PFSK-1 (cell line): ENCODE measurements around the gene ITGB6.

Source experiments
- POLR2AphosphoS5 ChIP-seq: IDR thresholded peaks from 2 replicates; pipeline ENCODE4 v1.6.1; 2012; ENCODE audit warnings: low read depth, mild to moderate bottlenecking, control low read depth, low read length, moderate library complexity
- TF ChIP-seq, protein P1 (sequence below), 2 experiments: IDR thresholded peaks; 2 replicates each; pipeline versions ENCODE4 v1.6.1 to v1.8.0; 2011 to 2012; ENCODE audit warnings: low read depth in 2 of 2, low read length in 2 of 2, control low read depth in 1 of 2, inconsistent platforms in 1 of 2, mild to moderate bottlenecking in 1 of 2, moderate library complexity in 1 of 2; ENCODE audit not compliant: insufficient read depth in 1 of 2

DNA sequence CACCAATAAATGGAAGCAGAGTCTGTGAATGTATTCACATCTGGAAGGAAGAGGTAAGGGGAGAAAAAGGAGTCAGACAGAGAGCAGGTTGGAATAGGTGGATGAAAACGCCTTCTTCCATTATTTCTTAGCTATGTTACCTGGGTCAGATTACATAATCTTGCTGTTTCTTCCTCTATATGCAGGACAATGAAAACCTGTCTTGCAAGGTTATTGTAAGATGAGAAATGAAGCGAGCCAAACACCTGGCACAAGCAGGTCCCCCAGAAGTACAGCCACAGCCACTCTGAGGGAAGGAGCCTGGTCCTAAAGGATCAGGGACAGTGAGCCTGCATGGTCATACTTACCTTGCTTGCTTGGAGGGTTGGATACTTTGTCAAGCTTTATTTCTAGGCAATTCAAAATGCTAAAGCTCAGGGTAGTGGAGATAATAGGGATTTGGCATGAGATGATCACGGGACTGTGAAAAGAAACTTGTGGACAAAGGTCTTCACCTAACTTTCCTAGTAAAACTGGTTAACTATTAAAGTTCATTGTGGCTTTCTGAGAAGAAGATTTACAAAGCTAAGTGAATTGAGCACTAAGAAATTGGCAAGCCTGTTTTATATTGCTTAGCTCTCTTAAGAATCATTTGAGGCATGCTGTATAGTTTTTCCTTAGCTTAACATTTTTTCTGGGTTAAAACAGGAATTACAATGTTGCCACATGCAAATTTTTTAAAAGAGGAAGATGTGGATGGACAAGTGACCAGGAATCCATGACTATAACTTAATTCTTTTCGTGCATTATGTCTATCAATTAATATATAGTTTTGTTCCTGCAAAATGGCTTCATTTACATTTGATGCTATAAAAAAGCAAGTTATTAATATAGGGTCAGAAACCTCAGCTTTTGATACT lies 121.9 kb downstream of the ITGB6 start:
- TF ChIP-seq, protein P1, sequence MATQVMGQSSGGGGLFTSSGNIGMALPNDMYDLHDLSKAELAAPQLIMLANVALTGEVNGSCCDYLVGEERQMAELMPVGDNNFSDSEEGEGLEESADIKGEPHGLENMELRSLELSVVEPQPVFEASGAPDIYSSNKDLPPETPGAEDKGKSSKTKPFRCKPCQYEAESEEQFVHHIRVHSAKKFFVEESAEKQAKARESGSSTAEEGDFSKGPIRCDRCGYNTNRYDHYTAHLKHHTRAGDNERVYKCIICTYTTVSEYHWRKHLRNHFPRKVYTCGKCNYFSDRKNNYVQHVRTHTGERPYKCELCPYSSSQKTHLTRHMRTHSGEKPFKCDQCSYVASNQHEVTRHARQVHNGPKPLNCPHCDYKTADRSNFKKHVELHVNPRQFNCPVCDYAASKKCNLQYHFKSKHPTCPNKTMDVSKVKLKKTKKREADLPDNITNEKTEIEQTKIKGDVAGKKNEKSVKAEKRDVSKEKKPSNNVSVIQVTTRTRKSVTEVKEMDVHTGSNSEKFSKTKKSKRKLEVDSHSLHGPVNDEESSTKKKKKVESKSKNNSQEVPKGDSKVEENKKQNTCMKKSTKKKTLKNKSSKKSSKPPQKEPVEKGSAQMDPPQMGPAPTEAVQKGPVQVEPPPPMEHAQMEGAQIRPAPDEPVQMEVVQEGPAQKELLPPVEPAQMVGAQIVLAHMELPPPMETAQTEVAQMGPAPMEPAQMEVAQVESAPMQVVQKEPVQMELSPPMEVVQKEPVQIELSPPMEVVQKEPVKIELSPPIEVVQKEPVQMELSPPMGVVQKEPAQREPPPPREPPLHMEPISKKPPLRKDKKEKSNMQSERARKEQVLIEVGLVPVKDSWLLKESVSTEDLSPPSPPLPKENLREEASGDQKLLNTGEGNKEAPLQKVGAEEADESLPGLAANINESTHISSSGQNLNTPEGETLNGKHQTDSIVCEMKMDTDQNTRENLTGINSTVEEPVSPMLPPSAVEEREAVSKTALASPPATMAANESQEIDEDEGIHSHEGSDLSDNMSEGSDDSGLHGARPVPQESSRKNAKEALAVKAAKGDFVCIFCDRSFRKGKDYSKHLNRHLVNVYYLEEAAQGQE (IDR thresholded peaks at IDR 0.05; ENCODE audit: insufficient read depth in 1 of 2, low read depth in 2 of 2, low read length in 2 of 2), result no peak
- TF ChIP-seq POLR2AphosphoS5, result no peak
